Measurements from ENCODE around the gene ILK. TPM values are rescaled to one million over a fixed set of nuclear protein-coding genes. Genes with fewer than 3 reads are reported as not detected.

ILK gene
- total RNA-seq, 1 experiment from 2014 or later = 73.5 TPM

Other genes starting within 250 kb of the ILK start
- 2.8 TPM for gene SMPD1, start 213.3 kb upstream of the ILK start, total RNA-seq (2021; ENCODE audit: unreplicated experiment)
- 12.4 TPM for gene APBB1, start 184.7 kb upstream of the ILK start, total RNA-seq (2021; ENCODE audit: unreplicated experiment)
- gene HPX, start 162.8 kb upstream of the ILK start, total RNA-seq (2021; ENCODE audit: unreplicated experiment) = 4.6 TPM
- 13.4 TPM for gene TRIM3, start 129.8 kb upstream of the ILK start, total RNA-seq (2021; ENCODE audit: unreplicated experiment)
- gene ARFIP2, start 122.4 kb upstream of the ILK start, total RNA-seq (2021; ENCODE audit: unreplicated experiment) = 77.9 TPM
- gene TIMM10B, start 122.3 kb upstream of the ILK start, total RNA-seq (2021; ENCODE audit: unreplicated experiment) = 22.9 TPM
- 8.0 TPM for gene DNHD1, start 106.5 kb upstream of the ILK start, total RNA-seq (2021; ENCODE audit: unreplicated experiment)
- 17.8 TPM for gene RRP8, start 158 bp upstream of the ILK start, total RNA-seq (2021; ENCODE audit: unreplicated experiment)
- 151 TPM for gene TAF10, start 8.4 kb downstream of the ILK start, total RNA-seq (2021; ENCODE audit: unreplicated experiment)
- gene TPP1, start 15.6 kb downstream of the ILK start, total RNA-seq (2021; ENCODE audit: unreplicated experiment) = 44.7 TPM
- 0.30 TPM for gene DCHS1, start 52.0 kb downstream of the ILK start, total RNA-seq (2021; ENCODE audit: unreplicated experiment)
- 75.0 TPM for gene MRPL17, start 79.6 kb downstream of the ILK start, total RNA-seq (2021; ENCODE audit: unreplicated experiment)
- 0.07 TPM for gene OR2AG2, start 168.2 kb downstream of the ILK start, total RNA-seq (2021; ENCODE audit: unreplicated experiment)
- gene OR2AG1, start 179.2 kb downstream of the ILK start, total RNA-seq (2021; ENCODE audit: unreplicated experiment) = not detected
- gene OR6A2, start 195.9 kb downstream of the ILK start, total RNA-seq (2021; ENCODE audit: unreplicated experiment) = 0.22 TPM
- gene OR10A5, start 241.9 kb downstream of the ILK start, total RNA-seq (2021; ENCODE audit: unreplicated experiment) = not detected

All from HCT116 (cell line).